HG03039 (cell line): Measurements from ENCODE around the gene CENPS.

Experiments used
- ATAC-seq: cut with Tn5 transposase; IDR thresholded peaks from one replicate; pipeline ENCODE4 v1.9.1; 2021; ENCODE audit warnings: mild to moderate bottlenecking, moderate library complexity; ENCODE audit not compliant: unreplicated experiment

Gene CENPS

GRCh38 chr1:10489291-10490055 is 59.2 kb downstream of the CENPS start:
- ATAC-seq = no peak

DNA sequence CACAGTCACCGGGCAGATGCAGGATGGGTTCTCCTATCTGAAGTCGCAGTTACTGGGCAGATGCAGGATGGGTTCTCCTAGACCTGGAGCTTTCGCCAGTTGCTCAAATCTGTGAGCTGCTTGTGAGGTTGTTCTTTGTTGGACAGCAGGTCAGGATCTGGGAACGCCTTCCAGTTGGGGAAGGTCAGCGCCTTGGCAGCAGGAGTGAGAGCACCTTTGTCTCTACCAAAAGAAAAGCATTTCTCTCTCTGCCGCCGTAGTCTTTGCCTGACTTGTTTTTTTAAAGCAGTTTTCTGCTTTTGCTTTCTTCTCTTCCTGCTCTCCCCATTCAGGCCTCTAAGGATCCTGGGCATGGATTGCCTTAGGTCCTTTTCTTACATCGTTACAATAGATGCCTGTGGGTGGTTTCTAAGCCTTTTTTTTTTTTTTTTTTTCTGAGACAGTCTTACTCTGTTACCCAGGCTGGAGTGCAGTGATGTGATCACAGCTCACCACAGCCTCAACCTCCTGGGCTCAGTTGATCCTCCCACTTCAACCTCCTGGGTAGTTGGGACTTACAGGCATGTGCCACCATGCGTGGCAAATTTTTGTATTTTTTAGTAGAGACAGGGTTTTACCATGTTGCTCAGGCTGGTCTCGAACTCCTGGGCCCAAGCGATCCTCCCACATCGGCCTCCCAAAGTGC is 60.2 kb downstream of the CENPS start:
- ATAC-seq = no peak
